NCI-H82 treated with DMSO at 0.1 percent for 48 hours (cell line): Measurements from ENCODE around the gene PARD6A.

ENCODE experiments used
- DNase-seq: peaks from one replicate; lab custom pipeline; 2025; ENCODE audit not compliant: unreplicated experiment; lab: John Stamatoyannopoulos, UW

Gene PARD6A

GRCh38 chr16:67666032-67666551 lies 5.3 kb downstream of the PARD6A start:
- no peak for DNase-seq

- peak; percentile 31 for DNase-seq
Observed at GRCh38 chr16:67666559-67667452, 6.0 kb downstream of the PARD6A start, which contains the start of the genes C16orf86 and ENKD1. Gene C16orf86, plus strand, starts transcription at chr16:67666814. Its CDS starts 157 bp downstream, at chr16:67666971. Gene ENKD1, minus strand, starts transcription at chr16:67666750. Its CDS starts 308 bp downstream, at chr16:67666442.

- DNase-seq: no peak
Observed at GRCh38 chr16:67667453-67667816, 6.7 kb downstream of the PARD6A start.

- DNase-seq: peak; percentile 88
Observed at GRCh38 chr16:67667817-67668494, 7.2 kb downstream of the PARD6A start.

- DNase-seq: no peak
Observed at GRCh38 chr16:67668495-67669157, 7.9 kb downstream of the PARD6A start.

GRCh38 chr16:67669499-67670101 lies 8.8 kb downstream of the PARD6A start:
- DNase-seq: no peak

- DNase-seq: no peak
Observed at GRCh38 chr16:67672306-67672705, 11.5 kb downstream of the PARD6A start.

- peak; percentile 2 for DNase-seq
Observed at GRCh38 chr16:67672739-67673662, 12.2 kb downstream of the PARD6A start.

GRCh38 chr16:67673712-67674580 lies 13.2 kb downstream of the PARD6A start:
- no peak for DNase-seq

- DNase-seq: no peak
Observed at GRCh38 chr16:67674851-67675578, 14.3 kb downstream of the PARD6A start.

GRCh38 chr16:67675579-67675935 lies 14.8 kb downstream of the PARD6A start:
- no peak for DNase-seq

GRCh38 chr16:67675999-67676398 lies 15.2 kb downstream of the PARD6A start:
- no peak for DNase-seq

GRCh38 chr16:67676516-67676915 lies 15.8 kb downstream of the PARD6A start:
- no peak for DNase-seq

- DNase-seq: no peak
Observed at GRCh38 chr16:67676939-67677338, 16.2 kb downstream of the PARD6A start.

GRCh38 chr16:67677712-67678111 lies 17.0 kb downstream of the PARD6A start:
- no peak for DNase-seq

GRCh38 chr16:67678354-67679023 lies 17.7 kb downstream of the PARD6A start:
- no peak for DNase-seq

- peak; percentile 25 for DNase-seq
Observed at GRCh38 chr16:67679935-67680897, 19.5 kb downstream of the PARD6A start.
